Smooth muscle cell (in vitro differentiated cells): ENCODE results near the gene NCOA7. TPM values are rescaled to one million over a fixed set of nuclear protein-coding genes. Genes with fewer than 3 reads are reported as not detected.

Source experiments
- DNase-seq: peaks from one replicate; lab custom pipeline; 2025; ENCODE audit not compliant: unreplicated experiment; lab: John Stamatoyannopoulos, UW
- H2AFZ ChIP-seq: fragments of 200-600 bp; sonication (generic); 2 replicates; pipeline ENCODE4 v1.6.0; 2016; ENCODE audit warnings: antibody characterized with exemption, low read depth, mild to moderate bottlenecking
- H3F3A ChIP-seq: fragments of 200-600 bp; sonication (generic); 2 replicates; pipeline ENCODE4 v1.6.0; 2017; ENCODE audit warnings: antibody characterized with exemption, low read depth
- H3K27ac ChIP-seq: fragments of 200-600 bp; sonication (generic); 2 replicates; pipeline ENCODE4 v1.5.1; 2016; ENCODE audit warnings: low read depth, mild to moderate bottlenecking
- H3K27me3 ChIP-seq: fragments of 200-600 bp; sonication (generic); 2 replicates; pipeline ENCODE4 v1.6.1; 2016; ENCODE audit warnings: low read depth, mild to moderate bottlenecking
- H3K36me3 ChIP-seq: fragments of 200-600 bp; sonication (generic); 2 replicates; pipeline ENCODE4 v1.5.1; 2016; ENCODE audit warnings: low read depth
- H3K4me1 ChIP-seq: fragments of 200-600 bp; sonication (generic); 2 replicates; pipeline ENCODE4 v1.5.1; 2016; ENCODE audit warnings: low read depth
- H3K4me2 ChIP-seq: fragments of 200-600 bp; sonication (generic); 2 replicates; pipeline ENCODE4 v1.6.0; 2016; ENCODE audit warnings: mild to moderate bottlenecking
- H3K4me3 ChIP-seq: fragments of 200-600 bp; sonication (generic); 2 replicates; pipeline ENCODE4 v1.5.1; 2016; ENCODE audit warnings: mild to moderate bottlenecking
- H3K79me2 ChIP-seq: fragments of 200-600 bp; sonication (generic); 2 replicates; pipeline ENCODE4 v1.6.0; 2016; ENCODE audit warnings: low read depth, mild to moderate bottlenecking
- H3K9ac ChIP-seq: fragments of 200-600 bp; sonication (generic); 2 replicates; pipeline ENCODE4 v1.6.0; 2016; ENCODE audit warnings: low read depth
- H3K9me3 ChIP-seq: fragments of 200-600 bp; sonication (generic); replicated peaks from 2 replicates; pipeline ENCODE4 v1.5.1; 2016; ENCODE audit warnings: low read depth
- H4K20me1 ChIP-seq: fragments of 200-600 bp; sonication (generic); 2 replicates; pipeline ENCODE4 v1.6.0; 2016; ENCODE audit warnings: low read depth
- CTCF ChIP-seq: fragments of 200-600 bp; sonication (generic); IDR thresholded peaks from 2 replicates; pipeline ENCODE4 v1.5.1; 2017; ENCODE audit warnings: borderline replicate concordance, mild to moderate bottlenecking, antibody characterized with exemption; ENCODE audit not compliant: insufficient read depth, poor library complexity, severe bottlenecking
- WGBS: methylation state at CpG from one replicate; pipeline ENCODE4 v1.1.7; 2016; ENCODE audit warnings: low lambda C conversion rate; 5-methylcytosine and 5-hydroxymethylcytosine counted together
- polyA plus RNA-seq: library from polyadenylated mRNA; unstranded; fragments of >200 nt; fragmentation: Nextera tagmentation; extraction: Ambion mirVana; gene quantifications from 2 replicates; pipeline ENCODE4 v1.2.1, GENCODE V29; 2016
- total RNA-seq: library from RNA; depleted of rRNA; stranded (reverse); fragments of >200 nt; gene quantifications from 2 replicates; pipeline ENCODE4 v1.2.3, GENCODE V29; 2014

NCOA7 gene
- total and polyA plus RNA-seq, 2 experiments from 2014 or later, result 38.1 to 44.0 TPM

GRCh38 chr6:125918230-125918629 is 127.5 kb downstream of the NCOA7 start:
- TF ChIP-seq CTCF, result no peak
- H3K4me2 ChIP-seq, result no peak overlapping the region
- H3K9ac ChIP-seq, result peak overlapping the region; percentile 71

GRCh38 chr6:125918681-125919566 is 128.2 kb downstream of the NCOA7 start:
- Histone ChIP-seq H3K4me2 (peak overlapping the region; percentile 82), H3K79me2 (peaks cover 14% of the 10 kb centered on the region), H2AFZ (no peak overlapping the region), H3K36me3 (peaks cover 8% of the 10 kb centered on the region), H3K4me1 (peaks cover 24% of the 10 kb centered on the region), H3K9ac (peak overlapping the region; percentile 71), H3K9me3 (no peaks in the 10 kb centered on the region), H3K27me3 (no peaks in the 10 kb centered on the region), H3K4me3 (peak overlapping the region; percentile 47), H3K27ac (peak overlapping the region; percentile 85), H3F3A (no peaks in the 10 kb centered on the region), H4K20me1 (no peaks in the 10 kb centered on the region)
- WGBS, result 44% methylated on average over 13 of the region's 13 CpGs
- no peak for DNase-seq
- no peak for TF ChIP-seq CTCF

More at GRCh38 chr6:125918230-125918629, 127.5 kb downstream of the NCOA7 start:
- peaks cover 24% of the 10 kb centered on the region for H3K4me1 ChIP-seq
- DNase-seq, result no peak
- H3K27ac ChIP-seq, result peak overlapping the region; percentile 85
- no peaks in the 10 kb centered on the region for H3K9me3 ChIP-seq
- H3K27me3 ChIP-seq, result no peaks in the 10 kb centered on the region
- no peaks in the 10 kb centered on the region for H3F3A ChIP-seq
- H2AFZ ChIP-seq, result no peak overlapping the region
- no peak overlapping the region for H3K4me3 ChIP-seq
- peaks cover 6% of the 10 kb centered on the region for H3K36me3 ChIP-seq
- H4K20me1 ChIP-seq, result no peaks in the 10 kb centered on the region
- peaks cover 14% of the 10 kb centered on the region for H3K79me2 ChIP-seq
- WGBS, result 80% methylated on average over 4 of the region's 4 CpGs

- H3K27ac ChIP-seq, result peak overlapping the region; percentile 85
These were observed 128.9 kb downstream of the NCOA7 start for GRCh38 chr6:125919618-125920017.

More at GRCh38 chr6:125919618-125920017, 128.9 kb downstream of the NCOA7 start:
- Histone ChIP-seq H3K4me3 (peak overlapping the region; percentile 47), H3K36me3 (peaks cover 8% of the 10 kb centered on the region), H3K4me2 (peak overlapping the region; percentile 82), H4K20me1 (no peaks in the 10 kb centered on the region), H3K4me1 (peaks cover 17% of the 10 kb centered on the region), H3F3A (no peaks in the 10 kb centered on the region), H2AFZ (no peak overlapping the region), H3K9ac (peak overlapping the region; percentile 50), H3K27me3 (no peaks in the 10 kb centered on the region), H3K79me2 (peaks cover 14% of the 10 kb centered on the region), H3K9me3 (no peaks in the 10 kb centered on the region)
- no peak for TF ChIP-seq CTCF
- no peak for DNase-seq
- 83% methylated on average over 3 of the region's 3 CpGs for WGBS
